GM21360 (cell line): ENCODE data around the gene MED7.

Experiments
- ATAC-seq: cut with Tn5 transposase; IDR thresholded peaks from one replicate; pipeline ENCODE4 v1.9.1; 2021; ENCODE audit warnings: mild to moderate bottlenecking, moderate library complexity; ENCODE audit not compliant: unreplicated experiment

MED7 gene

DNA sequence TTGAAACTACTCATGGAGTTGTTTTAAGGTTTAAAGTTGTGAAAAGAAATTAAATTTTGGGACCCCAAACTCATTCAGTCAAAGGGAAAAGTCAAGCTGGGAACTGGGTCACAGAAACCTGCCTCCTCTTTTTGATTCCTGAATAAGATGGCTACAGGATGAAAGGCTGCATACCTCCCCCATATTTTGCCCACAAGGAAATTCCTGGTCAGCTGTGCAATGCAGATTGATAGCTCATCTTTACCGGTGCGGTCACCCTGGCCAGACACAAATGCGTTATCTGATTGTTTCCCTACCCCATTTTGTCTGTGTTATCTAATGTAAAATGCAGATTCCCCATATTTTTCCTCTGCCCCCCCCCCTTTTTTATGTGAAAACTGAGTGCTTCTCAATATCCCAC, 35.2 kb downstream of the MED7 start:
- ATAC-seq = no peak

DNA sequence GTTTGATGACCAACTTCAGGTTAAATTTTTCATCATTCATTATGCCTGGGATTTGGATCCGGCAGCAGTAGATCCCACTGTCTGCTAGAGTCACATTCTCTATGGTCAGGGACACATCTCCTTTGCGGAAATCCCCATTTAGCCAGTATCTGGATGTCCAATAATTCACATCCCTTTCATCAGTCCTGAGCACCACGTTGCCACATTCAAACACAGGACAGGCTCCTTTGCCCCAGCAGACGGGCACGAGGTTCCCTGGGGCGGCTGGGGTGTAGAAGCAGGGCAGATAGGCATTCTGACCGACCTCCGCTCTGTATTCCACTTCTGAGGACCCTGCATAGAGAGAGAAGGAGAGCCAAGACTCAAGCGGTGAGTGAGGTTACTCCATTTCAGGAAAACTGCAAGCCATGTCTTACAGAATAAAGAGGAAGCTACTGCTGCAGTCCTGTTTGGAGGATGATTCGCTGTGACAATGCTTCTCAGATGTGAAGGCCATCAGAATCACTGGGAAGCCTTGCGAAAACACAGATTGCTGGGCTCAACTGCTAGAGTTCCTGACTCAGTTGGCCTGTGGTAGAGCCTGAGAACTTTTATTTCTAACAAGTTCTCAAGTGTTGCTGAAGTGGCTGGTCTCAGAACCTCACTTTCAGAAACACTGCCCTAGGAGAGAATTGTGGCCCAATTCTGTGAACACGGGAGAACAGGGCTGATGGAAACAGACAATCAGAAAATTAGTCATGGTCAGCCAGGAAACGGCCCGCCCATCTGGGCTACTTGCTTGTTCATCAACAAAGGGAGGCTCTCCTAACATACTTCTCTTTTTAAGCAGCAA, 35.8 kb downstream of the MED7 start:
- ATAC-seq = no peak

DNA sequence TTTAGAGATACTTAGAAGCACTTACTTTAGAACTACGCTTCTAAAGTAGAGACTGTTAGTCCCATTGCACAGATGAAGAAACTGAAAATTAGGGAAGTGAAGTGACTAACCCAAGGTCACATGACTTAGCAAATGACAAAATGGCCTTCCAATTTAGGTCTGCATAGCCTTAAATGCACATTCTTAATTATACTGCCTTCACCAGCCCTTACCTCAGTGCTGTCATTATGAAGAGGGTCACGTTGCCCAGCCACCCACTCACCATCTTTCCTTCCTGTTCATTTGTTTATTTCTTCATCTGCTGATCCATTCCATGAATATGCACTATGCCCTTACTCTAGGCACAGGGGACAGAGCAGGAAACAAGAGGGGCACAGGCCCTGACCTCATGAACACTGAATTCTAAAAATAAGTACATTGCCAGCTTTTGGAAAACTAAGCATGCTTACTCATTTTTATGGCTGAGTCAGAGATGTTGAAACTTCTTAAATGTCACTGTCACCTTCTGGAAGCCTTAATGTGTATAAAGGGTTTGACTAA, 42.5 kb downstream of the MED7 start:
- ATAC-seq = no peak

- peak; percentile 77 for ATAC-seq
These were observed 54.2 kb downstream of the MED7 start for GRCh38 chr5:157088342-157088990.
